PFSK-1 (cell line): ENCODE results near the gene TTLL10.

Source experiments
- POLR2AphosphoS5 ChIP-seq: IDR thresholded peaks from 2 replicates; pipeline ENCODE4 v1.6.1; 2012; ENCODE audit warnings: low read depth, mild to moderate bottlenecking, control low read depth, low read length, moderate library complexity
- SIN3A ChIP-seq: IDR thresholded peaks from 2 replicates; pipeline ENCODE4 v1.6.1; 2012; ENCODE audit warnings: mild to moderate bottlenecking, low read length, moderate library complexity, borderline replicate concordance; ENCODE audit not compliant: insufficient read depth
- TF ChIP-seq, protein P1 (sequence below), 2 experiments: IDR thresholded peaks; 2 replicates each; pipeline versions ENCODE4 v1.6.1 to v1.8.0; 2011 to 2012; ENCODE audit warnings: low read depth in 2 of 2, low read length in 2 of 2, control low read depth in 1 of 2, inconsistent platforms in 1 of 2, mild to moderate bottlenecking in 1 of 2, moderate library complexity in 1 of 2; ENCODE audit not compliant: insufficient read depth in 1 of 2

- TF ChIP-seq POLR2AphosphoS5 (no peak), SIN3A (no peak)
- TF ChIP-seq, protein P1, sequence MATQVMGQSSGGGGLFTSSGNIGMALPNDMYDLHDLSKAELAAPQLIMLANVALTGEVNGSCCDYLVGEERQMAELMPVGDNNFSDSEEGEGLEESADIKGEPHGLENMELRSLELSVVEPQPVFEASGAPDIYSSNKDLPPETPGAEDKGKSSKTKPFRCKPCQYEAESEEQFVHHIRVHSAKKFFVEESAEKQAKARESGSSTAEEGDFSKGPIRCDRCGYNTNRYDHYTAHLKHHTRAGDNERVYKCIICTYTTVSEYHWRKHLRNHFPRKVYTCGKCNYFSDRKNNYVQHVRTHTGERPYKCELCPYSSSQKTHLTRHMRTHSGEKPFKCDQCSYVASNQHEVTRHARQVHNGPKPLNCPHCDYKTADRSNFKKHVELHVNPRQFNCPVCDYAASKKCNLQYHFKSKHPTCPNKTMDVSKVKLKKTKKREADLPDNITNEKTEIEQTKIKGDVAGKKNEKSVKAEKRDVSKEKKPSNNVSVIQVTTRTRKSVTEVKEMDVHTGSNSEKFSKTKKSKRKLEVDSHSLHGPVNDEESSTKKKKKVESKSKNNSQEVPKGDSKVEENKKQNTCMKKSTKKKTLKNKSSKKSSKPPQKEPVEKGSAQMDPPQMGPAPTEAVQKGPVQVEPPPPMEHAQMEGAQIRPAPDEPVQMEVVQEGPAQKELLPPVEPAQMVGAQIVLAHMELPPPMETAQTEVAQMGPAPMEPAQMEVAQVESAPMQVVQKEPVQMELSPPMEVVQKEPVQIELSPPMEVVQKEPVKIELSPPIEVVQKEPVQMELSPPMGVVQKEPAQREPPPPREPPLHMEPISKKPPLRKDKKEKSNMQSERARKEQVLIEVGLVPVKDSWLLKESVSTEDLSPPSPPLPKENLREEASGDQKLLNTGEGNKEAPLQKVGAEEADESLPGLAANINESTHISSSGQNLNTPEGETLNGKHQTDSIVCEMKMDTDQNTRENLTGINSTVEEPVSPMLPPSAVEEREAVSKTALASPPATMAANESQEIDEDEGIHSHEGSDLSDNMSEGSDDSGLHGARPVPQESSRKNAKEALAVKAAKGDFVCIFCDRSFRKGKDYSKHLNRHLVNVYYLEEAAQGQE (IDR thresholded peaks at IDR 0.05; ENCODE audit: insufficient read depth in 1 of 2, low read depth in 2 of 2, low read length in 2 of 2) = no peak
Measured at GRCh38 chr1:1232796-1233566, 59.3 kb downstream of the TTLL10 start.
